Gastrocnemius medialis (tissue), 4 donors: ENCODE results near the gene MMP10. TPM values are rescaled to one million over a fixed set of nuclear protein-coding genes. Genes with fewer than 3 reads are reported as not detected.

Experiments used
- ATAC-seq, 2 donors: fragments of 150-250 bp; one replicate each; pipeline ENCODE4 v1.9.1; 2016
- DNase-seq, 2 donors: peaks; one replicate each; pipeline ENCODE4 v3.0.0-alpha.2; 2019
- H3K27ac ChIP-seq, 4 donors: fragments of 200-600 bp; sonication (generic); 1 replicate in 1 of 4; 2 replicates in 3 of 4; pipeline ENCODE4 v1.5.1; 2016 to 2018; ENCODE audit warnings: mild to moderate bottlenecking in 2 of 4, moderate library complexity in 1 of 4
- H3K27me3 ChIP-seq, 3 donors: fragments of 200-600 bp; sonication (generic) in 2 of 3; 1 replicate in 1 of 3; 2 replicates in 2 of 3; pipeline versions ENCODE4 v1.5.1 to v1.6.0; 2016 to 2019; ENCODE audit warnings: mild to moderate bottlenecking in 1 of 3, moderate library complexity in 1 of 3
- H3K36me3 ChIP-seq, 2 donors: fragments of 200-600 bp; sonication (generic) in 1 of 2; one replicate each; pipeline ENCODE4 v1.5.1; 2017 to 2018
- H3K4me1 ChIP-seq, 2 donors: fragments of 200-600 bp; sonication (generic) in 1 of 2; one replicate each; pipeline ENCODE4 v1.5.1; 2016 to 2017; ENCODE audit warnings: mild to moderate bottlenecking in 2 of 2
- H3K4me3 ChIP-seq, 4 donors: fragments of 200-600 bp; sonication (generic) in 3 of 4; 1 replicate in 1 of 4; 2 replicates in 3 of 4; pipeline ENCODE4 v1.5.1; 2016 to 2019; ENCODE audit warnings: mild to moderate bottlenecking in 2 of 4
- H3K9me3 ChIP-seq, 3 donors: fragments of 200-600 bp; sonication (generic) in 2 of 3; 1 replicate in 1 of 3; 2 replicates in 2 of 3; pipeline ENCODE4 v1.5.1; 2016 to 2019
- POLR2A ChIP-seq, 2 donors: fragments of 450-650 bp; IDR thresholded peaks; one replicate each; pipeline ENCODE4 v1.6.1; 2017; ENCODE audit warnings: antibody characterized with exemption in 2 of 2, mild to moderate bottlenecking in 2 of 2, moderate library complexity in 2 of 2
- in situ Hi-C, 4 donors: fragments of 200-750 bp; cut with MboI; loops; one replicate each; pipeline versions ENCODE4 v1.15.0 to v1.8.0; 2017; ENCODE audit warnings: low sequenced_read_pairs in 4 of 4
- intact Hi-C: fragments of 100-400 bp; cut with DNase I; formaldehyde crosslinking; loops from one replicate; pipeline ENCODE4 v1.15.1; 2023; ENCODE audit warnings: low total_unique reads
- total RNA-seq, 4 donors: library from RNA; depleted of rRNA; stranded (reverse); fragments of >200 nt; gene quantifications; one replicate each; pipeline versions ENCODE4 v1.1.0 to v1.2.3, GENCODE V29; 2016
- TF ChIP-seq, protein P1 (sequence below), 5 experiments: fragments of 450-650 bp in 3 of 5; fragments of 200-600 bp in 2 of 5; sonication (generic) in 2 of 5; IDR thresholded peaks in 4 of 5; conservative IDR thresholded peaks in 1 of 5; 1 replicate in 4 of 5; 2 replicates in 1 of 5; pipeline ENCODE4 v1.5.1; 2016 to 2019; ENCODE audit warnings: antibody characterized with exemption in 5 of 5, mild to moderate bottlenecking in 3 of 5, moderate library complexity in 3 of 5

MMP10 gene
- total RNA-seq, 4 donors from 2014 or later: not detected

DNA sequence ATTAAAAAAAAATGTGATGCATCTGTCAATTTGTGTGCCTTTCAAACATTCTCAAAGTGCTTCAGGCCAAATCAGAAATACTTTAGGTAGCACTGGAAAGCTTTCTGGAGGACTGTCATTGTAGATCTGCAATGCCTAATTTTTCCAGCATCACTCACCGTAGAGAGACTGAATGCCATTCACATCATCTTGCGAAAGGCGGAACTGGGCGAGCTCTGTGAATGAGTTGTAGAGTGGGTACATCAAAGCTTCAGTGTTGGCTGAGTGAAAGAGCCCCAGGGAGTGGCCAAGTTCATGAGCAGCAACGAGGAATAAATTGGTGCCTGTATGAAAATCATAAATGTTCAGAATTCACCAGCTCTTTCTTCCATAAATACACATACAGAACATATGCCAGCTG lies 4.0 kb downstream of the MMP10 start:
- Histone ChIP-seq H3K4me3 (no peak overlapping the region), H3K9me3 (no peaks in the 10 kb centered on the region), H3K36me3 (no peaks in the 10 kb centered on the region), H3K27me3 (no peaks in the 10 kb centered on the region), H3K4me1 (no peaks in the 10 kb centered on the region), H3K27ac (no peak overlapping the region)
- DNase-seq (no peak), ATAC-seq (no peak)
- in situ Hi-C loops (no loop called here), intact Hi-C loops (no loop called here)
- TF ChIP-seq POLR2A (IDR thresholded peaks at IDR 0.05): no peak
- TF ChIP-seq, protein P1, sequence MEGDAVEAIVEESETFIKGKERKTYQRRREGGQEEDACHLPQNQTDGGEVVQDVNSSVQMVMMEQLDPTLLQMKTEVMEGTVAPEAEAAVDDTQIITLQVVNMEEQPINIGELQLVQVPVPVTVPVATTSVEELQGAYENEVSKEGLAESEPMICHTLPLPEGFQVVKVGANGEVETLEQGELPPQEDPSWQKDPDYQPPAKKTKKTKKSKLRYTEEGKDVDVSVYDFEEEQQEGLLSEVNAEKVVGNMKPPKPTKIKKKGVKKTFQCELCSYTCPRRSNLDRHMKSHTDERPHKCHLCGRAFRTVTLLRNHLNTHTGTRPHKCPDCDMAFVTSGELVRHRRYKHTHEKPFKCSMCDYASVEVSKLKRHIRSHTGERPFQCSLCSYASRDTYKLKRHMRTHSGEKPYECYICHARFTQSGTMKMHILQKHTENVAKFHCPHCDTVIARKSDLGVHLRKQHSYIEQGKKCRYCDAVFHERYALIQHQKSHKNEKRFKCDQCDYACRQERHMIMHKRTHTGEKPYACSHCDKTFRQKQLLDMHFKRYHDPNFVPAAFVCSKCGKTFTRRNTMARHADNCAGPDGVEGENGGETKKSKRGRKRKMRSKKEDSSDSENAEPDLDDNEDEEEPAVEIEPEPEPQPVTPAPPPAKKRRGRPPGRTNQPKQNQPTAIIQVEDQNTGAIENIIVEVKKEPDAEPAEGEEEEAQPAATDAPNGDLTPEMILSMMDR (IDR thresholded peaks at IDR 0.05 in 4 of 5, conservative IDR thresholded peaks at IDR 0.05 in 1 of 5): no peak

DNA sequence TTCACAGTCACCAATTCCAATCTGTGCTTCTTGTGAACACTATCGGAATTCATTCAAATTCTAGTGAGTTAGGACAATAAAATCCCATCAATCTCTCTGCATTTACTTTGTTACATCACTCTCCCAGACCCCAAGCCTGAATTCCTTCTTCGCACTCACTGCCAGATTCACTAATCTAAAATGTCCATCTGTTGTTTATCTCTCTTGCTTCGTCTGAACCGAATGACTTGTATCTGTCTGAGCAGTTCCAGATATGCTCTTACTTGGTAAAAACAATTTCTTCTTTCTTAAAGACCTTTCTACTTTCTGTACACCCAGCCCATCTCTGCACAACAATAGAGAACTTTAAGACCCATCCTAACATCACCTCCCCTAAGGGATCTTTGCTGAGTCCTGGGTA lies 7.0 kb downstream of the MMP10 start:
- ATAC-seq: no peak
- TF ChIP-seq, protein P1 (IDR thresholded peaks at IDR 0.05 in 4 of 5, conservative IDR thresholded peaks at IDR 0.05 in 1 of 5): no peak
- no peak for TF ChIP-seq POLR2A (IDR thresholded peaks at IDR 0.05)
- intact Hi-C loops (no loop called here), in situ Hi-C loops (no loop called here)
- Histone ChIP-seq H3K4me3 (no peak overlapping the region), H3K27me3 (no peaks in the 10 kb centered on the region), H3K27ac (no peak overlapping the region), H3K36me3 (no peaks in the 10 kb centered on the region), H3K9me3 (no peaks in the 10 kb centered on the region), H3K4me1 (no peaks in the 10 kb centered on the region)
- no peak for DNase-seq

DNA sequence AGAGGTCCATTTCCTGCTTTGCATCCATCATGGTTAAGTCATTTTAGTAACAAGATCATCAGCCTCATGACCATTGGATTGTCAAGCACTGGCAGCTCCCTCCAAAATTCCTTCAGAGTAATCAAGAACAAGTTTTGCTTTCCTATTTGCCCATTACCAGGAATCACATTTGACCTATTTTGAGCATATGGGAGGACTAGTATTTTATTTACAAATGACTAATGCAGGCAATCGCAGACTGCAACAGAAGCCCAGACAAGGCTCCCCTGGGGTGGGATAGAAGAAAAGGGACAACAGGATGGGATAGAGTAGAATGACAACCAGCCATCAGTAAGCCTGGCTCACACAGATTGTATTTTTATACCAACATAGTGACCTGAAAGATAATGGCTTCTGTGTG lies 9.1 kb downstream of the MMP10 start:
- ATAC-seq: no peak
- Histone ChIP-seq H3K27me3 (no peaks in the 10 kb centered on the region), H3K27ac (no peak overlapping the region), H3K9me3 (no peaks in the 10 kb centered on the region), H3K4me1 (no peaks in the 10 kb centered on the region), H3K4me3 (no peak overlapping the region), H3K36me3 (no peaks in the 10 kb centered on the region)
- in situ Hi-C loops: no loop called here
- TF ChIP-seq, protein P1 (IDR thresholded peaks at IDR 0.05 in 4 of 5, conservative IDR thresholded peaks at IDR 0.05 in 1 of 5): no peak
- TF ChIP-seq POLR2A (IDR thresholded peaks at IDR 0.05): no peak
- intact Hi-C loops: no loop called here
- no peak for DNase-seq

DNA sequence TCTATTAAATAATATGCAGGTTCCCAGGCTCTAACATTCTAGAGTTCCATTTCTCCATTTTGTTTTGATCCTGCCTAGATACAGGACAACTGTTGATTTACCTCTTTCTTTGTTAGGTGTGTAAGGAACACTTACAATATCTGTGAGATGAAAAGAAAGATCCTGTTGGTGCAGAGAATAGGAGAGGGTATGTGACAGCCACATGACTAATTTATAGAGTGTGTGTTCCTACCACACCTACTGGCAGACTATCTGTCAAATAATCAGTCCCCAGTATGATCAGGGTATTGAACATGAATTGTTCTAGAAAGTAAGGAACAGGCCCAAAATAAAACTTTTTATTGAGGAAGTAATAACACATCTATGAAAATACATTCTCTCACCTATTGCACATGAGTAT lies 10.2 kb downstream of the MMP10 start:
- Histone ChIP-seq H3K36me3 (no peaks in the 10 kb centered on the region), H3K27me3 (no peaks in the 10 kb centered on the region), H3K9me3 (no peaks in the 10 kb centered on the region), H3K4me3 (no peak overlapping the region), H3K27ac (no peak overlapping the region), H3K4me1 (no peaks in the 10 kb centered on the region)
- TF ChIP-seq, protein P1 (IDR thresholded peaks at IDR 0.05 in 4 of 5, conservative IDR thresholded peaks at IDR 0.05 in 1 of 5): no peak
- no peak for TF ChIP-seq POLR2A (IDR thresholded peaks at IDR 0.05)
- ATAC-seq: no peak
- intact Hi-C loops: no loop called here
- in situ Hi-C loops: no loop called here
- DNase-seq: no peak

DNA sequence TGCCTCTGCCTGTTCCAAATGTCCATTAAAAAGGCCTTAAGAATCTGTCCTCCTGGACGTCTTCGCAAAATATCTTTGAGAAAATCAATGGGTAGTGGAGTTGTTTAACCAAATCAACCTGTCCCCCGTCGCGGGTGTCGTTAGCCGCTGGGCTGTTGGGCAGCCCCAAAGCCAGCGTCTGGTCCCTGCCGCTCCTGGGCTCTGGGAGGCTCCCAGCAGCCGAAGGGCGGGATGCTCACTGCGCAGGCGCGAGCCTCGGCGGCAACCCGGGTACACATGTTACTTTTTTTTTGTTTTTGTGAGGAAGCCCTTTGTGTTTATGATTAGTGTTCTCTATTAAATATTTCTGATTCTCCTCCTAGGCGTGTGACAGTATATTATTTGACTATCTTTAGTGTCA lies 12.6 kb downstream of the MMP10 start:
- in situ Hi-C loops (no loop called here), intact Hi-C loops (no loop called here)
- no peak for DNase-seq
- Histone ChIP-seq H3K4me3 (no peak overlapping the region), H3K27ac (no peak overlapping the region), H3K36me3 (no peaks in the 10 kb centered on the region), H3K9me3 (no peaks in the 10 kb centered on the region), H3K27me3 (no peaks in the 10 kb centered on the region), H3K4me1 (no peaks in the 10 kb centered on the region)
- TF ChIP-seq, protein P1 (IDR thresholded peaks at IDR 0.05 in 4 of 5, conservative IDR thresholded peaks at IDR 0.05 in 1 of 5): no peak
- no peak for TF ChIP-seq POLR2A (IDR thresholded peaks at IDR 0.05)
- ATAC-seq: no peak
